ENCODE measurements around the gene ERP27.

ERP27 gene

GRCh38 chr12:14892726-14893505, 45.4 kb downstream of the ERP27 start:
- no peaks in the 10 kb centered on the region for H3K4me1 ChIP-seq (ENCODE audit: insufficient read depth, insufficient read length)
- H3K9me3 ChIP-seq (ENCODE audit: insufficient read depth, low read length) = no peaks in the 10 kb centered on the region
- no peak for TF ChIP-seq ZNF274 (IDR thresholded peaks at IDR 0.05; ENCODE audit: low read depth, low read length)
- TF ChIP-seq YY1 (IDR thresholded peaks at IDR 0.05; ENCODE audit: insufficient read depth, insufficient read length) = no peak
- TF ChIP-seq SUZ12 (IDR thresholded peaks at IDR 0.05; ENCODE audit: extremely low read depth, insufficient read depth, insufficient read length) = no peak
- H3K36me3 ChIP-seq (ENCODE audit: insufficient read depth, insufficient read length, low read length) = no peaks in the 10 kb centered on the region
- H3K9ac ChIP-seq (ENCODE audit: insufficient read length, low read depth) = no peak overlapping the region
- no peak for DNase-seq (ENCODE audit: low read depth, low spot score)
- no peak overlapping the region for H3K4me3 ChIP-seq (ENCODE audit: insufficient read length, low read depth)
- H3K27me3 ChIP-seq (ENCODE audit: insufficient read depth, insufficient read length) = no peaks in the 10 kb centered on the region

- H3K27me3 ChIP-seq (ENCODE audit: insufficient read depth, insufficient read length) = no peaks in the 10 kb centered on the region
Observed at GRCh38 chr12:14890701-14891100, 47.6 kb downstream of the ERP27 start.

GRCh38 chr12:14886271-14886670, 52.1 kb downstream of the ERP27 start:
- DNase-seq (ENCODE audit: low read depth, low spot score) = no peak
- H3K4me3 ChIP-seq (ENCODE audit: insufficient read length, low read depth) = no peak overlapping the region
- no peaks in the 10 kb centered on the region for H3K36me3 ChIP-seq (ENCODE audit: insufficient read depth, insufficient read length, low read length)
- H3K27me3 ChIP-seq (ENCODE audit: insufficient read depth, insufficient read length) = no peaks in the 10 kb centered on the region
- TF ChIP-seq ZNF274 (IDR thresholded peaks at IDR 0.05; ENCODE audit: low read depth, low read length) (no peak), SUZ12 (IDR thresholded peaks at IDR 0.05; ENCODE audit: extremely low read depth, insufficient read depth, insufficient read length) (no peak)
- no peak overlapping the region for H3K9ac ChIP-seq (ENCODE audit: insufficient read length, low read depth)
- no peaks in the 10 kb centered on the region for H3K9me3 ChIP-seq (ENCODE audit: insufficient read depth, low read length)
- no peaks in the 10 kb centered on the region for H3K4me1 ChIP-seq (ENCODE audit: insufficient read depth, insufficient read length)

More at GRCh38 chr12:14890701-14891100, 47.6 kb downstream of the ERP27 start:
- Histone ChIP-seq H3K4me1 (ENCODE audit: insufficient read depth, insufficient read length) (no peaks in the 10 kb centered on the region), H3K4me3 (ENCODE audit: insufficient read length, low read depth) (no peak overlapping the region), H3K9ac (ENCODE audit: insufficient read length, low read depth) (no peak overlapping the region), H3K9me3 (ENCODE audit: insufficient read depth, low read length) (no peaks in the 10 kb centered on the region), H3K36me3 (ENCODE audit: insufficient read depth, insufficient read length, low read length) (no peaks in the 10 kb centered on the region)
- no peak for DNase-seq (ENCODE audit: low read depth, low spot score)
- TF ChIP-seq YY1 (IDR thresholded peaks at IDR 0.05; ENCODE audit: insufficient read depth, insufficient read length) (no peak), SUZ12 (IDR thresholded peaks at IDR 0.05; ENCODE audit: extremely low read depth, insufficient read depth, insufficient read length) (no peak), ZNF274 (IDR thresholded peaks at IDR 0.05; ENCODE audit: low read depth, low read length) (no peak)

- H3K9ac ChIP-seq (ENCODE audit: insufficient read length, low read depth) = no peak within 1 kb of the TSS
Observed at GRCh38 chr12:14885718-14886221, 52.6 kb downstream of the ERP27 start, which contains the start of gene MGP. Gene MGP, minus strand, starts transcription at chr12:14885854. Its CDS starts 63 bp downstream, at chr12:14885791.

GRCh38 chr12:14884458-14884878, 53.9 kb downstream of the ERP27 start:
- TF ChIP-seq SUZ12 (IDR thresholded peaks at IDR 0.05; ENCODE audit: extremely low read depth, insufficient read depth, insufficient read length) (no peak), ZNF274 (IDR thresholded peaks at IDR 0.05; ENCODE audit: low read depth, low read length) (no peak), YY1 (IDR thresholded peaks at IDR 0.05; ENCODE audit: insufficient read depth, insufficient read length) (no peak)
- H3K9ac ChIP-seq (ENCODE audit: insufficient read length, low read depth) = no peak overlapping the region

More at GRCh38 chr12:14885718-14886221, 52.6 kb downstream of the ERP27 start, which contains the start of gene MGP:
- Histone ChIP-seq H3K9me3 (ENCODE audit: insufficient read depth, low read length) (no peaks in the 10 kb centered on the region), H3K4me1 (ENCODE audit: insufficient read depth, insufficient read length) (no peaks in the 10 kb centered on the region), H3K27me3 (ENCODE audit: insufficient read depth, insufficient read length) (no peaks in the 10 kb centered on the region), H3K4me3 (ENCODE audit: insufficient read length, low read depth) (no peak within 1 kb of the TSS), H3K36me3 (ENCODE audit: insufficient read depth, insufficient read length, low read length) (no peaks in the 10 kb centered on the region)
- DNase-seq (ENCODE audit: low read depth, low spot score) = no peak
- no peak for TF ChIP-seq SUZ12 (IDR thresholded peaks at IDR 0.05; ENCODE audit: extremely low read depth, insufficient read depth, insufficient read length)
- no peak for TF ChIP-seq ZNF274 (IDR thresholded peaks at IDR 0.05; ENCODE audit: low read depth, low read length)
- no peak for TF ChIP-seq YY1 (IDR thresholded peaks at IDR 0.05; ENCODE audit: insufficient read depth, insufficient read length)

GRCh38 chr12:14883686-14884085, 54.7 kb downstream of the ERP27 start:
- no peaks in the 10 kb centered on the region for H3K4me1 ChIP-seq (ENCODE audit: insufficient read depth, insufficient read length)
- no peaks in the 10 kb centered on the region for H3K27me3 ChIP-seq (ENCODE audit: insufficient read depth, insufficient read length)
- DNase-seq (ENCODE audit: low read depth, low spot score) = no peak
- H3K9me3 ChIP-seq (ENCODE audit: insufficient read depth, low read length) = no peaks in the 10 kb centered on the region
- H3K4me3 ChIP-seq (ENCODE audit: insufficient read length, low read depth) = no peak overlapping the region
- H3K9ac ChIP-seq (ENCODE audit: insufficient read length, low read depth) = no peak overlapping the region
- no peaks in the 10 kb centered on the region for H3K36me3 ChIP-seq (ENCODE audit: insufficient read depth, insufficient read length, low read length)
- TF ChIP-seq SUZ12 (IDR thresholded peaks at IDR 0.05; ENCODE audit: extremely low read depth, insufficient read depth, insufficient read length) (no peak), ZNF274 (IDR thresholded peaks at IDR 0.05; ENCODE audit: low read depth, low read length) (no peak), YY1 (IDR thresholded peaks at IDR 0.05; ENCODE audit: insufficient read depth, insufficient read length) (no peak)

More at GRCh38 chr12:14884458-14884878, 53.9 kb downstream of the ERP27 start:
- no peaks in the 10 kb centered on the region for H3K9me3 ChIP-seq (ENCODE audit: insufficient read depth, low read length)
- H3K36me3 ChIP-seq (ENCODE audit: insufficient read depth, insufficient read length, low read length) = no peaks in the 10 kb centered on the region
- no peaks in the 10 kb centered on the region for H3K27me3 ChIP-seq (ENCODE audit: insufficient read depth, insufficient read length)
- no peak for DNase-seq (ENCODE audit: low read depth, low spot score)
- no peaks in the 10 kb centered on the region for H3K4me1 ChIP-seq (ENCODE audit: insufficient read depth, insufficient read length)
- no peak overlapping the region for H3K4me3 ChIP-seq (ENCODE audit: insufficient read length, low read depth)

GRCh38 chr12:14880890-14881453, 57.4 kb downstream of the ERP27 start:
- no peaks in the 10 kb centered on the region for H3K27me3 ChIP-seq (ENCODE audit: insufficient read depth, insufficient read length)
- TF ChIP-seq ZNF274 (IDR thresholded peaks at IDR 0.05; ENCODE audit: low read depth, low read length) = no peak
- no peak for TF ChIP-seq YY1 (IDR thresholded peaks at IDR 0.05; ENCODE audit: insufficient read depth, insufficient read length)
- no peak for TF ChIP-seq SUZ12 (IDR thresholded peaks at IDR 0.05; ENCODE audit: extremely low read depth, insufficient read depth, insufficient read length)
- H3K4me3 ChIP-seq (ENCODE audit: insufficient read length, low read depth) = no peak overlapping the region
- H3K4me1 ChIP-seq (ENCODE audit: insufficient read depth, insufficient read length) = no peaks in the 10 kb centered on the region
- H3K9ac ChIP-seq (ENCODE audit: insufficient read length, low read depth) = no peak overlapping the region
- H3K36me3 ChIP-seq (ENCODE audit: insufficient read depth, insufficient read length, low read length) = no peaks in the 10 kb centered on the region
- DNase-seq (ENCODE audit: low read depth, low spot score) = no peak
- no peaks in the 10 kb centered on the region for H3K9me3 ChIP-seq (ENCODE audit: insufficient read depth, low read length)

Measured in NT2/D1 (cell line).